Hepatocyte (in vitro differentiated cells): ENCODE measurements around the gene POLR3C. TPM values are rescaled to one million over a fixed set of nuclear protein-coding genes. Genes with fewer than 3 reads are reported as not detected.
A peak's percentile ranks its signal among the peaks of the same experiment; 100 is the strongest.

ENCODE experiments used
- DNase-seq: peaks from one replicate; pipeline ENCODE4 v3.0.0-alpha.2; 2016; ENCODE audit warnings: low spot score
- H2AFZ ChIP-seq: fragments of 200-600 bp; sonication (generic); 2 replicates; pipeline ENCODE4 v1.6.0; 2016; ENCODE audit warnings: antibody characterized with exemption, mild to moderate bottlenecking
- H3K27ac ChIP-seq: fragments of 200-600 bp; sonication (generic); 2 replicates; pipeline ENCODE4 v1.5.1; 2016; ENCODE audit warnings: mild to moderate bottlenecking
- H3K27me3 ChIP-seq: fragments of 200-600 bp; sonication (generic); 2 replicates; pipeline ENCODE4 v1.6.1; 2016
- H3K36me3 ChIP-seq: fragments of 200-600 bp; sonication (generic); replicated peaks from 2 replicates; pipeline ENCODE4 v1.5.1; 2016; ENCODE audit warnings: low read depth; ENCODE audit not compliant: insufficient read depth
- H3K4me1 ChIP-seq: fragments of 200-600 bp; sonication (generic); 2 replicates; pipeline ENCODE4 v1.5.1; 2016; ENCODE audit warnings: mild to moderate bottlenecking, moderate library complexity; ENCODE audit not compliant: insufficient read depth
- H3K4me2 ChIP-seq: fragments of 200-600 bp; sonication (generic); 2 replicates; pipeline ENCODE4 v1.6.0; 2016
- H3K4me3 ChIP-seq: fragments of 200-600 bp; sonication (generic); 2 replicates; pipeline ENCODE4 v1.5.1; 2016; ENCODE audit warnings: mild to moderate bottlenecking
- H3K79me2 ChIP-seq: fragments of 200-600 bp; sonication (generic); 2 replicates; pipeline ENCODE4 v1.6.0; 2017; ENCODE audit warnings: mild to moderate bottlenecking
- H3K9me2 ChIP-seq: fragments of 200-600 bp; sonication (generic); replicated peaks from 2 replicates; pipeline ENCODE4 v1.6.0; 2017; ENCODE audit warnings: mild to moderate bottlenecking; ENCODE audit not compliant: insufficient read depth
- H3K9me3 ChIP-seq: fragments of 200-600 bp; sonication (generic); 2 replicates; pipeline ENCODE4 v1.5.1; 2016; ENCODE audit warnings: low read depth, mild to moderate bottlenecking
- H4K20me1 ChIP-seq: fragments of 200-600 bp; sonication (generic); 2 replicates; pipeline ENCODE4 v1.6.0; 2016; ENCODE audit warnings: mild to moderate bottlenecking; ENCODE audit not compliant: insufficient read depth, poor library complexity, severe bottlenecking
- EZH2 ChIP-seq: fragments of 200-600 bp; sonication (generic); IDR thresholded peaks from 2 replicates; pipeline ENCODE4 v1.6.1; 2016; ENCODE audit warnings: antibody characterized with exemption, mild to moderate bottlenecking, borderline replicate concordance
- EZH2phosphoT487 ChIP-seq: fragments of 200-600 bp; sonication (generic); IDR thresholded peaks from one replicate; pipeline ENCODE4 v1.6.1; 2018; ENCODE audit warnings: antibody characterized with exemption, mild to moderate bottlenecking, low read depth, moderate library complexity; ENCODE audit not compliant: unreplicated experiment, severe bottlenecking
- WGBS: methylation state at CpG from one replicate; pipeline ENCODE4 v1.1.6; 2016; ENCODE audit warnings: low lambda C conversion rate; ENCODE audit errors: missing lambda C conversion rate; 5-methylcytosine and 5-hydroxymethylcytosine counted together
- polyA plus RNA-seq: library from polyadenylated mRNA; unstranded; fragments of >200 nt; fragmentation: Nextera tagmentation; extraction: Ambion mirVana; gene quantifications from 2 replicates; pipeline ENCODE4 v1.2.1, GENCODE V29; 2016
- total RNA-seq: library from RNA; depleted of rRNA; stranded (reverse); fragments of >200 nt; gene quantifications from 2 replicates; pipeline ENCODE4 v1.2.3, GENCODE V29; 2014
- TF ChIP-seq, protein P1 (sequence below): fragments of 200-600 bp; sonication (generic); IDR thresholded peaks from 2 replicates; pipeline ENCODE4 v1.5.1; 2016; ENCODE audit warnings: antibody characterized with exemption, mild to moderate bottlenecking; ENCODE audit not compliant: poor library complexity

The POLR3C gene
- total and polyA plus RNA-seq, 2 experiments from 2014 or later = 19.6 to 20.9 TPM

DNA sequence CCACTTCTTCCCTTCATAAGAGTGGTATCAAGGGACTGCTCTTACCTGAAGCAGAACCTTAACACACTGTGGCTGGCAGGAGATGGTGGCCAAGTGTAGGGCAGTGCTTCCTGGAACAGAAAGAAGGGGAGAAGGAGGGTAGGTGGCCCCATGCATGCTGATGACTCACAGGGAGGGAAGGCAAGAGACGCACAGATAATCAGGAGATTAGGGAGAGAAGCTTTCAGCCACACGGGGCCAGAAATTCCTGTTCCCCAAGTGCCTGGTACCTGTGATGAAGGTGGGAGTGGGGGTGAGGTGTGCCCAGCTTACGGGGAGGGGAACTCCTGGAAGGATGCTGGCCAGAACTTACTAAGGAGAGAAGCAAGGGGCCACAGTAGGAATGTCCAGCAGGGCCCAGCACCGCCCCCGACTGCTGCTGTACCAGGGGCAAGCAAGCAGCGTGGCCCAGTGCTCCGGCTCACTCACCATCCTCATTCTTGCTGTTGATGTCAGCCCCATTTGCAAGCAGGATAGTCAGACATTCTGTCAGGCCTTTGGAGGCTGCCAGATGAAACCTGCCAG is 54.0 kb downstream of the POLR3C start:
- 63% methylated on average over 7 of the region's 7 CpGs for WGBS
- H3K79me2 ChIP-seq = no peaks in the 10 kb centered on the region
- peaks cover 13% of the 10 kb centered on the region for H3K4me1 ChIP-seq
- H3K9me2 ChIP-seq = no peaks in the 10 kb centered on the region
- H3K27ac ChIP-seq = peak overlapping the region; percentile 74
- H3K36me3 ChIP-seq = no peaks in the 10 kb centered on the region
- H3K27me3 ChIP-seq = no peaks in the 10 kb centered on the region
- no peaks in the 10 kb centered on the region for H4K20me1 ChIP-seq
- no peak for TF ChIP-seq EZH2phosphoT487
- TF ChIP-seq EZH2 = no peak
- TF ChIP-seq, protein P1, sequence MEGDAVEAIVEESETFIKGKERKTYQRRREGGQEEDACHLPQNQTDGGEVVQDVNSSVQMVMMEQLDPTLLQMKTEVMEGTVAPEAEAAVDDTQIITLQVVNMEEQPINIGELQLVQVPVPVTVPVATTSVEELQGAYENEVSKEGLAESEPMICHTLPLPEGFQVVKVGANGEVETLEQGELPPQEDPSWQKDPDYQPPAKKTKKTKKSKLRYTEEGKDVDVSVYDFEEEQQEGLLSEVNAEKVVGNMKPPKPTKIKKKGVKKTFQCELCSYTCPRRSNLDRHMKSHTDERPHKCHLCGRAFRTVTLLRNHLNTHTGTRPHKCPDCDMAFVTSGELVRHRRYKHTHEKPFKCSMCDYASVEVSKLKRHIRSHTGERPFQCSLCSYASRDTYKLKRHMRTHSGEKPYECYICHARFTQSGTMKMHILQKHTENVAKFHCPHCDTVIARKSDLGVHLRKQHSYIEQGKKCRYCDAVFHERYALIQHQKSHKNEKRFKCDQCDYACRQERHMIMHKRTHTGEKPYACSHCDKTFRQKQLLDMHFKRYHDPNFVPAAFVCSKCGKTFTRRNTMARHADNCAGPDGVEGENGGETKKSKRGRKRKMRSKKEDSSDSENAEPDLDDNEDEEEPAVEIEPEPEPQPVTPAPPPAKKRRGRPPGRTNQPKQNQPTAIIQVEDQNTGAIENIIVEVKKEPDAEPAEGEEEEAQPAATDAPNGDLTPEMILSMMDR = no peak
- peak overlapping the region; percentile 22 for H2AFZ ChIP-seq
- DNase-seq = peak; percentile 60
- H3K9me3 ChIP-seq = no peaks in the 10 kb centered on the region
- no peak overlapping the region for H3K4me3 ChIP-seq
- no peak overlapping the region for H3K4me2 ChIP-seq

DNA sequence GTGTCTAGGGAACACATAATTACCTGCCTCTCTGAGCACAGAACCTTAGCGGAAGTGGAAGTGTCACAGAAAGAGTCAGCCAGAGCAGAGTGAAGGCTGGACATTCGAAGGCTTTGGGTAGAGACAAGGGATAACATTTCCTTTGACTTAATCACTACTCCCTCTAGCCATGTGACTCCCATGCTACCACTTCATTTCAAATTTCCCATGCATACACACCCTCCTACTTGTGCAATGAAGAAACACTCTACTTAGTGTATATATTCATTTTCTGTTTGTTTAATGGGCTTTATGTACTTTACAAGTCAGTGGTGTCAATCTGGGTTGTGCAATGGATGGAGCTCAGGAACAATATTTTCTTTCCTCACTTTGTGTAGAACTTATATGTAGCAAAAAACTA is 54.7 kb downstream of the POLR3C start:
- Histone ChIP-seq H3K4me2 (no peak overlapping the region), H3K36me3 (no peaks in the 10 kb centered on the region), H3K27ac (peak overlapping the region; percentile 52), H3K79me2 (no peaks in the 10 kb centered on the region), H3K9me2 (no peaks in the 10 kb centered on the region), H4K20me1 (no peaks in the 10 kb centered on the region), H2AFZ (no peak overlapping the region), H3K27me3 (peaks cover 6% of the 10 kb centered on the region), H3K9me3 (no peaks in the 10 kb centered on the region), H3K4me1 (peaks cover 13% of the 10 kb centered on the region), H3K4me3 (no peak overlapping the region)
- DNase-seq = no peak
- no peak for TF ChIP-seq EZH2phosphoT487
- no peak for TF ChIP-seq EZH2
- TF ChIP-seq, protein P1 = no peak
- WGBS = 86% methylated on average over 2 of the region's 2 CpGs

DNA sequence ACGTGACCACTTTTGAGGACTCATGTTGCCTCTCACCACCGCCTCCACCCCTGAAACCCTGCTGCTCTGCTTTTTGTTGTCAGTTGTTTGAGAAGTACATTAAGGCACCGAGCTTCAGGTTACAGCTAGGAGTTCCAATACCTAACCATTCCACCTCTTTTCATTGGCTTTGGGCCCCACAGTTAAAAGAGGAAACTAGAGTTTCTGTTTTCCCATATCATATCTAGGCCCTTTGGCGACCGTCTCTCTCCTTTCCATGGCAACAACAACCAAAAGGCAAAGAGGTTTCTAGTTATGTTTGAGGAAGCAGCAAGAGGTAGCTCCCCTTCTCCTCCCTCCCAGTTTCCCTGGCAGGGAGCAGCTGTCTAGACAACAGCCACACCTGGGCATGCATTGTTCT is 55.8 kb downstream of the POLR3C start:
- TF ChIP-seq, protein P1 = no peak
- no peak for TF ChIP-seq EZH2phosphoT487
- TF ChIP-seq EZH2 = no peak
- Histone ChIP-seq H3K27me3 (peaks cover 15% of the 10 kb centered on the region), H3K4me2 (no peak overlapping the region), H2AFZ (peak overlapping the region; percentile 36), H3K4me1 (peaks cover 13% of the 10 kb centered on the region), H4K20me1 (no peaks in the 10 kb centered on the region), H3K9me2 (no peaks in the 10 kb centered on the region), H3K36me3 (no peaks in the 10 kb centered on the region), H3K79me2 (no peaks in the 10 kb centered on the region), H3K27ac (peak overlapping the region; percentile 52), H3K9me3 (no peaks in the 10 kb centered on the region), H3K4me3 (no peak overlapping the region)
- WGBS = 37% methylated on average over 5 of the region's 5 CpGs
- no peak for DNase-seq

DNA sequence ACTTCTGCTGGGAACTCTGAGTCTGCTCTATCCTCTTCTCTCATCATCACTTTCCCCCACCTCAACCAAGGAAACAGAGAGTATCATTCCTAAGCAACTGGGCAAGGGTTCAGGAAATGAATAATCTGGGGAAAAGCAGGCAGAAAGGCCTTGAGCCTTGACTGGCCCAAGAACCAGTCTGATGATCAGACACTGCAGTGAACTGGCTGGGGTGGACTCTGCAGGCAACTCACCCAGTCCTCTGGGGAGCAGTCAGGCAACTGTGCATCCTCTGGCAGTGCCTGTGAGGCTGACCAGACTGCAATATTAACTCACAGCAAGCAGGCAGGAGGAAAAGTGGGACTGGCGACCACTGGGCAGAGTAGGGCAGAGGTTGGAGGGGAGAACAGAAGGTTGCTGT is 60.7 kb downstream of the POLR3C start:
- TF ChIP-seq EZH2phosphoT487 (no peak), EZH2 (no peak)
- TF ChIP-seq, protein P1 = no peak
- H3K9me3 ChIP-seq = no peaks in the 10 kb centered on the region
- H3K9me2 ChIP-seq = no peaks in the 10 kb centered on the region
- no peak overlapping the region for H3K27ac ChIP-seq
- H3K36me3 ChIP-seq = no peaks in the 10 kb centered on the region
- no peak overlapping the region for H3K4me3 ChIP-seq
- peaks cover 20% of the 10 kb centered on the region for H3K27me3 ChIP-seq
- H3K4me1 ChIP-seq = peaks cover 4% of the 10 kb centered on the region
- H3K79me2 ChIP-seq = no peaks in the 10 kb centered on the region
- no peak overlapping the region for H2AFZ ChIP-seq
- no peak for DNase-seq
- no peak overlapping the region for H3K4me2 ChIP-seq
- no peaks in the 10 kb centered on the region for H4K20me1 ChIP-seq
- WGBS = 69% methylated on average over 1 of the region's 1 CpG
